GM19035 (cell line): ENCODE data around the gene ICE2.

Experiments
- ATAC-seq: cut with Tn5 transposase; IDR thresholded peaks from one replicate; pipeline ENCODE4 v1.9.1; 2021; ENCODE audit not compliant: unreplicated experiment

The ICE2 gene

GRCh38 chr15:60391722-60392315 lies 87.1 kb downstream of the ICE2 start:
- no peak for ATAC-seq

DNA sequence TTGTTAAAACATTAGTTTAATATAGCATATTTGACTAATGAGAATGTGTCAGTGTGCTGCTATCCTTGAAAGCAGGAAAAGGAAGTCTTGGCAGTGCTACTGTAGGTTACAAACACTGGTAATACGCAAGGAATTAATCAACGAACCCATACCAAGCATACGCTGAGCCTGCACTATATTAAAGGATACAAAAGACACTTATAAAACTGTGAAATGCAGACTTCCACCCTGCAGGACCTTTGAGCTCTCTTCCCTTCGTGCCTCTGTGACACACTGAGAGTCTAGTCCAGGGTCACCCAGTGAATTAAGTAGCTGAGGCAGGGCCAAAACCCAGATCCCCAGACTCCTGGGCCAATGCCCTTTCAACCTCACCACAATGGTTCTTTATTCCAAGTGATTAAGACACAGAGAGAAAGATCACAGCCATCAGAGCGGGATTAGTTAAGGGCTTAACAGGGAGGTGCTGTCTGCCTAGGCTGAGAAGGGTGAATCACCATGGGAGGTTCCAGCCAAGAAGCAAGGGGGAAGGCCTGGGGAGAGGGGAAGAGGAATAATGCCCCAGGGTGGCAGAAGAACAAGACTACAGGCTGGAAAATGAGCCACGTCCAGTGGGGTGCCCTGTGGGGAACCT lies 88.0 kb downstream of the ICE2 start:
- ATAC-seq = no peak

DNA sequence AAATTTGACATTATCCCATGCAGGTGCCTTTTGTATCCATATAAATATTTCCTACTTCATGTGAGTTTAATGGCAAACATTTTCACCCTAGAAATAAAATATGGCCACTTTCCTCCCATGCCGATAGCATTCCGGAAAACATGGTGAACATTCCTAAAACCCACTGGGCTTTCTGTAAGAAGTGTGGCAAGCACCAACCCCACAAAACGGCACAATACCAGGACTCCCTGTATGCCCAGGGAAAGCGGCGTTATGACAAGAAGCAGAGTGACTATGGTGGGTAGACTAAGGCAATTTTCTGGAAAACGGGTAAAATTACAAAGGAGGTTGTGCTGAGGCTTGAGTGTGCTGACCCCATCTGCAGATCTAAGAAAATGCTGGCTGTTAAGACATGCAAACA lies 88.7 kb downstream of the ICE2 start:
- no peak for ATAC-seq

GRCh38 chr15:60389261-60390077 lies 89.5 kb downstream of the ICE2 start:
- peak; percentile 80 for ATAC-seq

DNA sequence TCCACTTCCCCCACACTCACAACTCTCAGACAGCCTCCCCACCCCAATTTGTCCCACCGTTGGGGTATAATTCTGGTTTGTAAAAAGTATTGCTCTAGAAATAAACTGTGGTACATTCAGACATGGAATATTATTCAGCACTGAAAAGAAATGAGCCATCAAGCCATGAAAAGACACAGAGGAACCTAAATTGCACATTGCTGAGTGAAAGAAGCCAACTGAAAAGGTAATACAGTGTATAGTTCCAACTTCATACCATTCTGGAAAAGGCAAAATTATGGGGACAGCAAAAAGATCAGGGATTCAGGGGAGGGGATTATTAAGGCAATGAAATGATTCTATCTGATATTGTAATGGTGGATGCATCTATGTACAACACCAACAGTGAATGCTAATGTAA lies 91.6 kb downstream of the ICE2 start:
- no peak for ATAC-seq

DNA sequence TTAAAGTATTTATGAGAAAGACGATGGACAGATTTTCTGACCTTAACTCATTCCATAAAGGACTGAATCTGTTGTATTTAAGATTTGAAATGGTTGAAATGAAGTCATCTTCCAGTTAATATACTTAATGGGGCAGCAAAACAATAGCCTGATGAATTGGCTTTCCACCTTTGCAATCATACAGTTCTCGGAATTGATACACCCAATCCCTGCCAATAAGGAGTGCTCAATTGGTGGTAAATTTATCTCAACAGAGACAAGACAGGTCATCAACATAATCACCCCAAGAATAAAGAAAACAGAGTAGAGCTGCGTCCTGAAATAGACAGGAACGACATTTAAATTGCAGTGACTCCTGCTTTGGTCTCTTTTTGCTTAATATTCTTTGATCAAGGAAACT lies 92.3 kb downstream of the ICE2 start:
- ATAC-seq = no peak

DNA sequence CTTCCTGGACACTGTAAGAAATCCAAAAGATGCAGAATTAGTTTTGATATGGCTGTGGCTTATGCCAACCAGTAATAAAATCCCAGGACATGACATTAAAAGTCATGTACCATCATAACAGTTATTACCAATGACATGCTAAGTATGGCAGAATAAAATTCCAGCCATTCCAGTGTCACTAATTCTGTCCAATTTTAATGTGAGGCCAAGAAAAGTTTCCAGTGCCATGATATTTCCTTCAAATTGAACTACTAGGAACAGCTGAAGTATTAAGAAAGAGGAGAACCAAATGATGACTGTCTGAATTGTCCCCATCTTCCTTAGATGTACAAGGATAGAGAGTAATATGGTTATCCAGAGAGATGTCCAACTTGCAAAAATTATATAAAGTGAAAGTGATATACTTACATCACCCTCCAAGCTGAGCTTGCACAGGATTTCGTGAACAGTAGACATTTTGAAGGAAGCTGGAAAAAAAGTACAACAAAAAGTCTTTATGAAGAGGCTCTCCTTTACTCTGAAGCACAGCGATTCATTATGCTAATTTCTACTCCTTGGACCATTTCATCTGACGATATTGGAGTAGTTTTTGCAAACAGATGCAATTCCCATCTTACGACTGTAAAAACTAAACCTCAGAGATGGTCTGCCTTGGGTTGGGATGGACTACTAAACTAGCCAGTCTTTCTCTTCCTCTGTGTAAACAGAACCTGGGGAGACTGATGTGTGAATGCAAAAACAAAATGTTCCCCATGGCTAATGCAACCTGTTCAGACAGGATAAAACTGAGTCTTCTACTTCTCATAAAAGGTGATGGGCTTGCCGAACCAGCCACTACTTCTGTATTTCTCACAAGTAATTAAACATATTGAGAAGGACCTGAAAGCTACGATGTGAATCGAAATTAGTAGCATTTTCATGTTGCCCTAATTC lies 93.1 kb downstream of the ICE2 start:
- ATAC-seq = no peak

DNA sequence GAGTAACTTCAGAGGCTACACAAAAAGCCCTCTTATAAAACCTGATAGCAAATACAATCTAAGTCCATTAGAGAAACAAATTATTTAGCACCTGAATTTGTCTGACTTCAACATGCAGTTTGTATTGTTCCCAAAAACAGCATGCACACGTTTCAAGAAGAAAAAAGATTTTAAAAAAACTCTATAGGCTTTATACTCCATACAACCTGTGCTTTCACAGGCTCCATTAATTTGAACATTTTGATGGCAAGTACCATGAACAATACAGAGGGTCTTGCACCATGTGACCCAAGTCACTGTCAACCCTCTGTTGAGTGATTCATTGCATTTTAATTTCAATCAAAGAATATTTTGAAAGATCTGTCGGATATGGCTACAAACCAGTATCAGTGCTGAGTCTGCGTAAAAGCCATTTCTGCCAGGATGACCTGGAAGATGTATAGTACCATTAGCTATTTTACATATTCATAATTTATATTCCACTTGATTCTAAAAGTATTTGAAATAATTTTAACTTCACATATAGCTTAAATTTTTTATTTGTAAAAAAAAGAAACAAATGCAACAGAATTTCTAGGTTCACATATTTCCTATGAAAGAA lies 94.3 kb downstream of the ICE2 start:
- no peak for ATAC-seq

GRCh38 chr15:60384053-60384452 lies 94.9 kb downstream of the ICE2 start:
- ATAC-seq = no peak

DNA sequence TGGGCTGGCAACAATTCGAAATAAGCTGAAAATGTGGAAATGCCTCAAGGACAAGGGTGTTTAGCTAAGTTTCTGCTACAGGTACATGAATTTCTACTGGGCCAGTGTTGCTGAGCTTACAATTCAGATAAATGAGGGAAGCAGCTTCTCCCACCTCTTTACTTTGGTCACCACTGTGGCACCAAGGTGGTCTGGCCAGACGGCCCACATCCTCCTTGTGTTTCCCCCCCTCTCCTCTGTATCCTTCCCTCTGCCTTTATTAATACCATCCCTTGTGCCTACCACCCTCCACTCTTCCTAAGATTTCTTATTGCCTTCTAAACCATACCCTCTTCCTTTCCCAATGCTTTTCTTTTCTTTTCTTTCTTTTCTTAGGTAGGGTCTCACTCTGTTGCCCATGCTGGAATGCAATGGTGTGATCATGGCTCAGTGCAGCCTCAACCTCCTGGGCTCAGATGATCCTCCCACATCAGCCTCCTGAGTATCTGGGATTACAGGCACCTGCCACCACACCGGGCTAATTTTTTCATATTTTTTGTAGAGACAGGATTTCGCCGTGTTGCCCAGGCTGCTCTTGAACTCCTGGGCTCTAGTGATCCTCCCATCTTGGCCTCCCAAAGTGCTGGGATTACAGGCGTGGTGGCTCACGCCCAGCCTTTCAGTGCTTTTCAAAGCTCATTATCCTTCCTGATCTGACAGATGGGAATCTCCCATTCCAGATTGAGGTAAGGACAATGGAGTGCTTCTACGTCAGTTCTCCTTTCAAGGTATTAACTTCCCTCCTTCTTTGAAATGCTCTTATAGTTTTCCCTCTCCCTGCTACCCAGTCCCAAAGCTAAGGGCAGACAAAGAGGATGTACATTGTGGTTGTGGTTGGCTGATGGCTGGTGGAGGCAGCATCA lies 95.9 kb downstream of the ICE2 start:
- no peak for ATAC-seq

DNA sequence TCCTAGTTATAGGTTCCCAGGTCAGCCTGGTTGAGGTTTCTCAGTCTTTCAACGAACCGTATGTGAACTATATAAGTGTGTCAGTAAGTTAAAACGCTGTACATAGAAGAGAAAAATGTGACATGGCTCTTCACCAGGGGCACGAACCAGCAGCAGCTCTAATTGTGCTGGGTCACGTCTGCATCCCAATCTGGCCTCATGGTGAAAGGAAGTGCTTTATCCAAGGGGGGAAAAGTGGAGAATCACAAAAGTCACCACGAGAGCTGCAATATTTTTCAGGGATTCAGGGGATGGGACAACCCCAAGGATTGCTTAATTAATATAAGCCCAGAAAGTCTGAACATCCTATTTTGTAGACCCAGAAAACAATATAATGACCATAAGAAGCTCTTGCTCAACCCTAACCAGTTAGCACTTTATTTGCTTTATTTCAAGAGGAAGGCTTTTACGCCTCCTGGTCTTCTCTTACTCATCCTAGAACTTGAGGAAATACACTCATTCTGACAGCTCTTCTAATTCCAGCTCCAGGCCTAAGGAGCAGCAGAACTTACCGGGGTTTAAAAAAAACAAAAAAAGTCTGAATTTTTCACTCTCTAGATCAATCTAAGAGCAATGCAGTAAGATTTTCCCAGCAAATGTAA lies 97.7 kb downstream of the ICE2 start:
- no peak for ATAC-seq

DNA sequence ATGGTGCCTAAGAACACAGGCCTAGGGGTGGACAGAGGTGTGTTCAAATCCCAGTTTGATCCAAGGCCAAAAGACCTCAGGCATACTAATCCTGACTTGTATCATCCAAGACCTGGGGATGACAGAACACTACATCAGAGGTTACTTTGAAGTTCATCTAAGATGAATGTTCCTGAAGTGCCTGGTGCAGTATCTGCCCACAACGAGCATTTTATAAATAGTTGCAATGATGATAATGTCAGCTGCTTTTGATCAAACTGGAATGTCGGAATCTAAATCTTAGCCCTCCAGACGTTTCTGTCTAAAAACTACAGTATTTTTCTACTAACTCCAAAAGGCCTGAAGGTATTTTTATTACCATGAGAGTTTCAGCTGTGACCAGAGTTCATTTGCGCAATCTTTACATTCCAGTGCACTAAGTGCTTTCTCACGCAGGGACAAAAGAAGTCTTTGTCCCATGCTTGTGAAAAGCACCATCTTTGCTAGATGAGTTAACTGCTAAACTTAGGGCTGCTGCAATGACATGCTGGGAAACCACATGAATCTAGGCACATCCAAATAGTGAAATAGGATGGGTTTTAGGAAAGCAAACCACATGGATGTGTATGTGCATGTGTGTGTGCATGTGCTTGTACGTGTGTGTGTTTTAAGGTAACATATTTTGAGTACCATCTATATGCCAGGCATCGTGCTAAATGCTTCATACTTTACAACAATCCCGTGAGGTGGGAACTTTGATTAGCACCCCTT lies 99.2 kb downstream of the ICE2 start:
- ATAC-seq = no peak

GRCh38 chr15:60379185-60379524 lies 99.8 kb downstream of the ICE2 start:
- ATAC-seq = no peak

DNA sequence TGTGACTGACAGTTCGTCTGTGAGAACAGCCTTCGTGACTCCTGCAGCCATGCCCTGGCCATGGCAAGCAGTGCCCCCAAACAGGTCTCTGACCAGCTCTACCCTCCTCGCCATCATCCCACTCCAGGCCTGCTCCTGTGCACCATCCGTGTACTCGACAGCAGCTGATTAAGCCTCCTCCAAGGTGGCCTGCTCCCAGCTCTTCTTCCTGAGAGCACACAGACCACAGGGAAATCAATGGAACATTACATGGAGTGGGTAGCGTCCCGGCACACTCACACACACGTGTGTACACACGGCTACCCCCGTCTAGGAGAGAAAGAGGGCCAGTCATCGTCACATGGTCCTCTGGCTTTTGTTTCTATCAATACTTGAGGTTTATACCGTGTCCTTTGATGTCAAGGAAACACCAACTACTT lies 102.3 kb downstream of the ICE2 start:
- no peak for ATAC-seq

DNA sequence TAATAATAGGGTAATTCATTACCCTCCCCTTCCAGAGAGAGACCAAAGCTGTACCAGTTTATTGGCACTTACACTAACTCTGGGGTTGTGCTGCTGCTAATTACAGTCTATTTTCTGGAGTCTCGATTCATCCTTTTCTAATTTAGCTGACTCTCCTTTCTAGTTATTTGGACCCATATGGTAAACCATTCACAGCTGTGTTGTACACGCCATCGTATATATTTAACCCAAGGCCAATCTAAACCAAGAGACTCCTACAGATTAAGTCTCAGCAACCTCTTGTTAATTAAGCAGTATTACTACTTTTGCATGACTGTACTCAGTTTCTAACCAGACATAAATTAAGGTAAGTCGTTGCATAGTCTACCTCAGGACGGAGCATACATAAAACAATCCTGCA lies 103.6 kb downstream of the ICE2 start:
- no peak for ATAC-seq

DNA sequence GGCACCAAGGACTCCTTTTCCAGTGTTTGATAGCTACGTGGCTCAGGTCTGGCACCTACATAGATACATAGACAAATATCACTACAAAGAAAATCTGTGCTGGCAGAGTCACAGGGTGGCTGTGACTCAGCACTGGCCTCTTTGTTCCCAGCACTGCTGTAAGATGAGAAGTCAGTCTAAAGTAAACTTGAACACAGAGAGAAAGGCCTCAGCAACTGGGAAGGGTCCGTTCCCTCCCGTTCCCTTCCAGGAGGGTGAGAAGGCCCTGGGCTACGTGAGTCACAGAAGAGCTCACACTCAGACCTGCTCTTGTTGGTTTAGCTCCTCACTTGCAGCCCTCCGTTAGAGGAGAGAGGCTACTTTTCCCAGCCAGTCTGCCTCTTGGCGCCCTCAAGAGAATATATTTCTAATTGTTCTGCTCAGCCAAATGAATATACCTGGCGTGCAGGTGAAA lies 104.3 kb downstream of the ICE2 start:
- ATAC-seq = no peak

DNA sequence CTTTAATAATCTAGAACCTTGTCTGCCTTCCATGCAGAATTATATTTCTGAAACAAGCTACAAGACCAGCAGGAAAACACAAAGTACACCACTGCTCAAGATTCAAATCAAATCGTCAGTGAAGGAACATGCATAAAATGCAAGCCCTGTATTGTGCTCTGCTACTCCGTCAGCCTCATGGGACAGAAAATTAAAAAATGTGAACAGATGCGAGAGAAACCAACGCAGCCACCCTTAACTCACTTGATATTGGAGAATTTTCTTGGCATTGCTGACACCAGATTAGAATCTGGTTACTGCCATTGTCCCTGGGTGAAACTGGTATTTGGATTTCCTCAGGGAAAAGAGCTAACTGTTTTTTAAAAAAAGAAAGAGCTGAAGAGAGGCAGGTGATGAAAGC lies 104.7 kb downstream of the ICE2 start:
- no peak for ATAC-seq

- no peak for ATAC-seq
These were observed 105.2 kb downstream of the ICE2 start for GRCh38 chr15:60373745-60374144.

- no peak for ATAC-seq
These were observed 105.6 kb downstream of the ICE2 start for GRCh38 chr15:60373327-60373726.
